ENCODE data around the gene ECM1.

DNA sequence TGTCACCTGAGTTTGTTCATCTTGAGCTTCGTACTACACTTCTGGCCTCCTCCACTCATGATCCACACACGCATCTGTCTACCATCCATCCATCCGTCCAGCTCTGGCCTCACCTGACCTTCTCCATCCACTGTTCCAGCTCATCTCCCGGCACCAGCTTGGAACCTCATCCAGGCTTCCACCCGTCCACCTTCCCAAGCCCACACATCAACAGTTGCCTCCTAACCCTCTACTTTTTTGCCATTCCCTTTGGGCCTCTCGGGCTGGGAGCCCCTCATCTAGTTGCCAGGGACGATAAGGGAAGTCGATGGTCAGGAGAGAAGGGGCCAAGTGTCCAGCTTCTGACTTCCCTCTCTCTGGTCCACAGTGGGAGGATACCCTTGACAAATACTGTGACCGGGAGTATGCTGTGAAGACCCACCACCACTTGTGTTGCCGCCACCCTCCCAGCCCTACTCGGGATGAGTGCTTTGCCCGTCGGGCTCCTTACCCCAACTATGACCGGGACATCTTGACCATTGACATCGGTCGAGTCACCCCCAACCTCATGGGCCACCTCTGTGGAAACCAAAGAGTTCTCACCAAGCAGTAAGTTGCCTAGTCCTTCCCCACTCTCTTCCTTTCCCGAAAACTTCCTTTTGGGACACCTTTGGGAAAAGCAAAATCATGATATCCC is 4.2 kb downstream of the ECM1 start:
- TF ChIP-seq, protein P1, sequence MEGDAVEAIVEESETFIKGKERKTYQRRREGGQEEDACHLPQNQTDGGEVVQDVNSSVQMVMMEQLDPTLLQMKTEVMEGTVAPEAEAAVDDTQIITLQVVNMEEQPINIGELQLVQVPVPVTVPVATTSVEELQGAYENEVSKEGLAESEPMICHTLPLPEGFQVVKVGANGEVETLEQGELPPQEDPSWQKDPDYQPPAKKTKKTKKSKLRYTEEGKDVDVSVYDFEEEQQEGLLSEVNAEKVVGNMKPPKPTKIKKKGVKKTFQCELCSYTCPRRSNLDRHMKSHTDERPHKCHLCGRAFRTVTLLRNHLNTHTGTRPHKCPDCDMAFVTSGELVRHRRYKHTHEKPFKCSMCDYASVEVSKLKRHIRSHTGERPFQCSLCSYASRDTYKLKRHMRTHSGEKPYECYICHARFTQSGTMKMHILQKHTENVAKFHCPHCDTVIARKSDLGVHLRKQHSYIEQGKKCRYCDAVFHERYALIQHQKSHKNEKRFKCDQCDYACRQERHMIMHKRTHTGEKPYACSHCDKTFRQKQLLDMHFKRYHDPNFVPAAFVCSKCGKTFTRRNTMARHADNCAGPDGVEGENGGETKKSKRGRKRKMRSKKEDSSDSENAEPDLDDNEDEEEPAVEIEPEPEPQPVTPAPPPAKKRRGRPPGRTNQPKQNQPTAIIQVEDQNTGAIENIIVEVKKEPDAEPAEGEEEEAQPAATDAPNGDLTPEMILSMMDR (conservative IDR thresholded peaks at IDR 0.05; ENCODE audit: low read depth, low read length): no peak
- no peak for TF ChIP-seq EZH2 (IDR thresholded peaks at IDR 0.05; ENCODE audit: low read length, unreplicated experiment)
